H9 (cell line): ENCODE results near the gene SALL3. TPM values are rescaled to one million over a fixed set of nuclear protein-coding genes. Genes with fewer than 3 reads are reported as not detected.

Experiments
- DNase-seq: peaks from one replicate; pipeline ENCODE4 v3.0.0-alpha.2; 2017
- H2AFZ ChIP-seq: one replicate; pipeline ENCODE4 v1.6.1; 2013; ENCODE audit warnings: mild to moderate bottlenecking, low read length, control low read depth, moderate library complexity
- H2AK5ac ChIP-seq: 2 replicates; pipeline ENCODE4 v1.6.1; 2013; ENCODE audit warnings: low read length, control low read depth, mixed read lengths; ENCODE audit not compliant: insufficient read length
- H2BK120ac ChIP-seq: one replicate; pipeline ENCODE4 v1.6.1; 2013; ENCODE audit warnings: low read depth, mild to moderate bottlenecking, low read length, control low read depth, inconsistent platforms; ENCODE audit not compliant: poor library complexity, severe bottlenecking
- H2BK12ac ChIP-seq: 2 replicates; pipeline ENCODE4 v1.6.1; 2013; ENCODE audit warnings: low read length, control low read depth, mixed read lengths, low read depth; ENCODE audit not compliant: insufficient read length
- H2BK15ac ChIP-seq: 2 replicates; pipeline ENCODE4 v1.6.1; 2013; ENCODE audit warnings: low read depth, low read length, control low read depth
- H2BK20ac ChIP-seq: one replicate; pipeline ENCODE4 v1.6.1; 2013; ENCODE audit warnings: low read depth, mild to moderate bottlenecking, low read length, control low read depth, inconsistent platforms; ENCODE audit not compliant: poor library complexity, severe bottlenecking
- H2BK5ac ChIP-seq: 2 replicates; pipeline ENCODE4 v1.6.1; 2013; ENCODE audit warnings: low read length, control low read depth, mixed read lengths; ENCODE audit not compliant: insufficient read length
- H3K14ac ChIP-seq: 2 replicates; pipeline ENCODE4 v1.6.1; 2013; ENCODE audit warnings: low read length, control low read depth; ENCODE audit not compliant: insufficient read depth
- H3K18ac ChIP-seq: 2 replicates; pipeline ENCODE4 v1.6.1; 2013; ENCODE audit warnings: low read depth, mild to moderate bottlenecking, mixed read lengths, low read length, control low read depth; ENCODE audit not compliant: insufficient read length
- H3K23ac ChIP-seq: 2 replicates; pipeline ENCODE4 v1.6.1; 2013; ENCODE audit warnings: low read length, control low read depth, mixed read lengths, low read depth; ENCODE audit not compliant: insufficient read length
- H3K23me2 ChIP-seq: 2 replicates; pipeline ENCODE4 v1.6.1; 2013; ENCODE audit warnings: low read depth, mild to moderate bottlenecking, mixed read lengths, low read length, control low read depth; ENCODE audit not compliant: insufficient read length, poor library complexity, severe bottlenecking
- H3K27ac ChIP-seq: 2 replicates; pipeline ENCODE4 v1.5.1; 2013; ENCODE audit warnings: low read length, control low read depth, mixed read lengths, low read depth; ENCODE audit not compliant: insufficient read length
- H3K27me3 ChIP-seq: 2 replicates; pipeline ENCODE4 v1.6.1; 2013; ENCODE audit warnings: low read length, control low read depth, inconsistent platforms; ENCODE audit not compliant: insufficient read depth
- H3K4ac ChIP-seq: 2 replicates; pipeline ENCODE4 v1.6.1; 2013; ENCODE audit warnings: low read depth, mild to moderate bottlenecking, control low read depth, inconsistent platforms, low read length, moderate library complexity
- H3K4me1 ChIP-seq: 2 replicates; pipeline ENCODE4 v1.6.1; 2013; ENCODE audit warnings: low read length, control low read depth, inconsistent platforms; ENCODE audit not compliant: insufficient read depth
- H3K4me2 ChIP-seq: 2 replicates; pipeline ENCODE4 v1.6.1; 2013; ENCODE audit warnings: low read length, control low read depth, mixed read lengths; ENCODE audit not compliant: insufficient read length, insufficient read depth
- H3K56ac ChIP-seq: 2 replicates; pipeline ENCODE4 v1.6.1; 2013; ENCODE audit warnings: low read depth, mild to moderate bottlenecking, mixed read lengths, low read length, control low read depth; ENCODE audit not compliant: insufficient read length
- H3K79me1 ChIP-seq: 2 replicates; pipeline ENCODE4 v1.6.1; 2013; ENCODE audit warnings: low read depth, mild to moderate bottlenecking, moderate library complexity, low read length, control low read depth, inconsistent platforms; ENCODE audit not compliant: insufficient read depth, poor library complexity, severe bottlenecking
- H3K79me2 ChIP-seq: 2 replicates; pipeline ENCODE4 v1.6.1; 2013; ENCODE audit warnings: low read length, control low read depth, inconsistent platforms; ENCODE audit not compliant: insufficient read depth
- H3K9ac ChIP-seq: 2 replicates; pipeline ENCODE4 v1.6.1; 2013; ENCODE audit warnings: low read length, control low read depth, mixed read lengths; ENCODE audit not compliant: insufficient read length; ENCODE audit errors: extremely low read depth
- H3K9me3 ChIP-seq: one replicate; pipeline ENCODE4 v1.6.1; 2013; ENCODE audit warnings: low read depth, low read length, inconsistent platforms; ENCODE audit not compliant: control insufficient read depth
- H3T11ph ChIP-seq: one replicate; pipeline ENCODE4 v1.6.1; 2013; ENCODE audit warnings: mild to moderate bottlenecking, low read length, control low read depth, inconsistent platforms
- H4K20me1 ChIP-seq: one replicate; pipeline ENCODE4 v1.6.1; 2013; ENCODE audit not compliant: control insufficient read depth, insufficient read length, insufficient read depth
- H4K5ac ChIP-seq: 2 replicates; pipeline ENCODE4 v1.6.1; 2013; ENCODE audit warnings: low read depth, mild to moderate bottlenecking, mixed read lengths, low read length, control low read depth; ENCODE audit not compliant: insufficient read length
- H4K8ac ChIP-seq: replicated peaks from 2 replicates; pipeline ENCODE4 v1.6.1; 2013; ENCODE audit warnings: low read length, control low read depth, mixed read lengths, low read depth; ENCODE audit not compliant: insufficient read length
- H4K91ac ChIP-seq: 2 replicates; pipeline ENCODE4 v1.6.1; 2013; ENCODE audit warnings: low read depth, mild to moderate bottlenecking, moderate library complexity, mixed read lengths, low read length, control low read depth; ENCODE audit not compliant: insufficient read length
- H3K27ac Mint-ChIP-seq, 3 experiments: 2 replicates in 2 of 3; 3 replicates in 1 of 3; pipeline ENCODE4 v1.8.0; 2020 to 2021; ENCODE audit warnings: mixed read lengths in 3 of 3, mild to moderate bottlenecking in 1 of 3, moderate library complexity in 1 of 3
- H3K27me3 Mint-ChIP-seq: 2 replicates; pipeline ENCODE4 v1.8.0; 2021; ENCODE audit warnings: low read depth, mild to moderate bottlenecking, moderate library complexity, mixed read lengths
- H3K36me3 Mint-ChIP-seq, 3 experiments: 2 replicates in 2 of 3; 3 replicates in 1 of 3; pipeline ENCODE4 v1.8.0; 2020 to 2021; ENCODE audit warnings: low read depth in 3 of 3, mixed read lengths in 3 of 3; ENCODE audit not compliant: insufficient read depth in 1 of 3
- H3K4me1 Mint-ChIP-seq, 2 experiments: 2 replicates each; pipeline ENCODE4 v1.8.0; 2020; ENCODE audit warnings: mixed read lengths in 2 of 2
- H3K4me3 Mint-ChIP-seq, 2 experiments: 2 replicates in 1 of 2; 3 replicates in 1 of 2; pipeline ENCODE4 v1.8.0; 2020 to 2021; ENCODE audit warnings: mild to moderate bottlenecking in 2 of 2, mixed read lengths in 2 of 2, moderate library complexity in 1 of 2
- H3K9me3 Mint-ChIP-seq, 2 experiments: 2 replicates in 1 of 2; 3 replicates in 1 of 2; pipeline ENCODE4 v1.8.0; 2020; ENCODE audit warnings: mild to moderate bottlenecking in 2 of 2, mixed read lengths in 2 of 2, moderate library complexity in 1 of 2
- CTCF ChIP-seq: fragments of 200-600 bp; sonication (generic); conservative IDR thresholded peaks from 3 replicates; pipeline ENCODE4 v1.8.0; 2021; ENCODE audit warnings: antibody characterized with exemption, mild to moderate bottlenecking
- WGBS: extraction: QIAGEN DNeasy Blood & Tissue Kit; methylation state at CpG from one replicate; pipeline ENCODE4 v1.1.7; 2013; ENCODE audit warnings: missing lambda C conversion rate, low lambda C conversion rate, mixed read lengths; ENCODE audit not compliant: insufficient read length; ENCODE audit errors: extremely low coverage; 5-methylcytosine and 5-hydroxymethylcytosine counted together
- total RNA-seq: library from RNA; stranded (reverse); gene quantifications from 2 replicates; pipeline ENCODE4 v1.2.1, GENCODE V29; 2021

The SALL3 gene
- total RNA-seq, 1 experiment from 2014 or later, result 52.4 TPM

- H3K4me2 ChIP-seq, result no peak overlapping the region
- no peak overlapping the region for H4K91ac ChIP-seq
- no peak overlapping the region for H2AK5ac ChIP-seq
- no peak overlapping the region for H3K18ac ChIP-seq
- no CpG with 5 or more reads among the region's 37 CpGs for WGBS
- DNase-seq, result no peak
- Mint-ChIP-seq H3K27ac (no peak overlapping the region), H3K4me3 (no peak overlapping the region), H3K27me3 (no peaks in the 10 kb centered on the region), H3K4me1 (peaks cover 23 to 24% of the 10 kb centered on the region in 2 experiments), H3K36me3 (peaks cover 44 to 59% (median 55%) of the 10 kb centered on the region in 3 experiments), H3K9me3 (no peaks in the 10 kb centered on the region)
- no peak overlapping the region for H3K9ac ChIP-seq
- H4K8ac ChIP-seq, result no peak overlapping the region
- H3K79me2 ChIP-seq, result peaks cover 4% of the 10 kb centered on the region; the same call in 1 of the 2 replicates
- no peak overlapping the region for H3T11ph ChIP-seq
- no peak for TF ChIP-seq CTCF
- no peak overlapping the region for H3K14ac ChIP-seq
- H3K27ac ChIP-seq, result no peak overlapping the region
- H2BK120ac ChIP-seq, result no peak overlapping the region
- no peak overlapping the region for H3K56ac ChIP-seq
- no peak overlapping the region for H2AFZ ChIP-seq
- H2BK12ac ChIP-seq, result no peak overlapping the region
- no peak overlapping the region for H2BK15ac ChIP-seq
- H3K27me3 ChIP-seq, result no peaks in the 10 kb centered on the region
- H3K4me1 ChIP-seq, result no peaks in the 10 kb centered on the region
- H3K9me3 ChIP-seq, result no peaks in the 10 kb centered on the region
- no peak overlapping the region for H3K23ac ChIP-seq
- H2BK20ac ChIP-seq, result no peak overlapping the region
- no peaks in the 10 kb centered on the region for H3K23me2 ChIP-seq
- H2BK5ac ChIP-seq, result no peak overlapping the region
- H4K20me1 ChIP-seq, result no peaks in the 10 kb centered on the region
- H3K4ac ChIP-seq, result no peak overlapping the region
- no peak overlapping the region for H4K5ac ChIP-seq
- no peaks in the 10 kb centered on the region for H3K79me1 ChIP-seq
These were observed 14.4 kb downstream of the SALL3 start for GRCh38 chr18:78994000-78994399.
